SU-DHL-6 (cell line): ENCODE measurements around the gene GBP7.

ENCODE experiments used
- H2AFZ ChIP-seq: fragments of 200-600 bp; sonication (generic); 2 replicates; pipeline ENCODE4 v1.6.1; 2014; ENCODE audit warnings: low read depth, mild to moderate bottlenecking, moderate library complexity, mixed read lengths, antibody characterized with exemption, low read length; ENCODE audit not compliant: severe bottlenecking
- H3F3A ChIP-seq: fragments of 200-600 bp; shearing (Covaris generic); 2 replicates; pipeline ENCODE4 v1.6.0; 2016; ENCODE audit warnings: antibody characterized with exemption, mild to moderate bottlenecking; ENCODE audit not compliant: insufficient read depth
- H3K27ac ChIP-seq: fragments of 200-600 bp; sonication (generic); 2 replicates; pipeline ENCODE4 v1.5.1; 2016; ENCODE audit warnings: low read depth, mild to moderate bottlenecking, low read length, moderate library complexity, mixed read lengths
- H3K27me3 ChIP-seq: fragments of 200-600 bp; sonication (generic), shearing (Covaris generic); 2 replicates; pipeline ENCODE4 v1.6.0; 2014; ENCODE audit warnings: mild to moderate bottlenecking, low read length
- H3K36me3 ChIP-seq: fragments of 200-600 bp; sonication (generic); 2 replicates; pipeline ENCODE4 v1.6.1; 2014; ENCODE audit warnings: mild to moderate bottlenecking, low read length, mixed read lengths
- H3K4me2 ChIP-seq: fragments of 300-600, 200-600 bp; shearing (Covaris generic), sonication (generic); 2 replicates; pipeline ENCODE4 v1.6.0; 2014; ENCODE audit warnings: low read length, low read depth, mild to moderate bottlenecking; ENCODE audit not compliant: poor library complexity, severe bottlenecking
- H3K4me3 ChIP-seq: fragments of 200-600 bp; sonication (generic); 2 replicates; pipeline ENCODE4 v1.5.1; 2014; ENCODE audit warnings: antibody characterized with exemption, low read length, mild to moderate bottlenecking, mixed read lengths; ENCODE audit not compliant: insufficient read depth, poor library complexity, severe bottlenecking
- H3K79me2 ChIP-seq: fragments of 200-600 bp; sonication (generic); 2 replicates; pipeline ENCODE4 v1.6.1; 2014; ENCODE audit warnings: mild to moderate bottlenecking, low read length, moderate library complexity; ENCODE audit not compliant: insufficient read depth
- H3K9ac ChIP-seq: fragments of 200-600 bp; sonication (generic); 2 replicates; pipeline ENCODE4 v1.7.0; 2014; ENCODE audit warnings: mild to moderate bottlenecking, low read length
- H3K9me2 ChIP-seq: fragments of 200-600 bp; sonication (generic); replicated peaks from 2 replicates; pipeline ENCODE4 v1.6.1; 2014; ENCODE audit warnings: low read length; ENCODE audit not compliant: insufficient read depth
- H3K9me3 ChIP-seq: fragments of 200-600 bp; sonication (generic); 2 replicates; pipeline ENCODE4 v1.6.1; 2014; ENCODE audit warnings: low read length, mixed read lengths; ENCODE audit not compliant: insufficient read depth
- H4K20me1 ChIP-seq: fragments of 200-600 bp; sonication (generic); 2 replicates; pipeline ENCODE4 v1.6.1; 2014; ENCODE audit warnings: low read depth, mild to moderate bottlenecking, antibody characterized with exemption, low read length, moderate library complexity, mixed read lengths
- CTCF ChIP-seq: fragments of 200-600 bp; sonication (generic); IDR thresholded peaks from one replicate; pipeline ENCODE4 v1.5.1; 2017; ENCODE audit warnings: antibody characterized with exemption, mild to moderate bottlenecking, low read length, moderate library complexity; ENCODE audit not compliant: insufficient read depth, poor library complexity, severe bottlenecking
- EZH2phosphoT487 ChIP-seq: fragments of 200-600 bp; sonication (generic), shearing (Covaris generic); conservative IDR thresholded peaks from 2 replicates; pipeline ENCODE4 v1.6.1; 2018; ENCODE audit warnings: mild to moderate bottlenecking, antibody characterized with exemption, low read length, moderate library complexity, mixed read lengths

GBP7 gene

GRCh38 chr1:89170170-89171066, 5.4 kb downstream of the GBP7 start:
- Histone ChIP-seq H3K36me3 (no peaks in the 10 kb centered on the region), H3K4me2 (no peak overlapping the region), H3K9me2 (no peaks in the 10 kb centered on the region), H3K27me3 (no peaks in the 10 kb centered on the region), H3K9me3 (no peaks in the 10 kb centered on the region), H3K27ac (no peak overlapping the region), H3F3A (no peaks in the 10 kb centered on the region), H2AFZ (no peak overlapping the region), H4K20me1 (no peaks in the 10 kb centered on the region), H3K79me2 (no peaks in the 10 kb centered on the region), H3K4me3 (no peak overlapping the region), H3K9ac (no peak overlapping the region)
- no peak for TF ChIP-seq CTCF
- TF ChIP-seq EZH2phosphoT487, result no peak

- no peaks in the 10 kb centered on the region for H3K79me2 ChIP-seq
- H3K9ac ChIP-seq, result no peak overlapping the region
- no peaks in the 10 kb centered on the region for H3K9me2 ChIP-seq
- H4K20me1 ChIP-seq, result no peaks in the 10 kb centered on the region
- no peaks in the 10 kb centered on the region for H3K36me3 ChIP-seq
- H3K27ac ChIP-seq, result no peak overlapping the region
- no peaks in the 10 kb centered on the region for H3K9me3 ChIP-seq
- H2AFZ ChIP-seq, result no peak overlapping the region
- H3K27me3 ChIP-seq, result no peaks in the 10 kb centered on the region
- no peak overlapping the region for H3K4me3 ChIP-seq
- H3K4me2 ChIP-seq, result no peak overlapping the region
- TF ChIP-seq EZH2phosphoT487 (no peak), CTCF (no peak)
- no peaks in the 10 kb centered on the region for H3F3A ChIP-seq
Observed at GRCh38 chr1:89169166-89169565, 6.6 kb downstream of the GBP7 start.

GRCh38 chr1:89167590-89168230, 8.1 kb downstream of the GBP7 start:
- TF ChIP-seq EZH2phosphoT487 (no peak), CTCF (no peak)
- H3F3A ChIP-seq, result no peaks in the 10 kb centered on the region
- H3K27me3 ChIP-seq, result no peaks in the 10 kb centered on the region

More at GRCh38 chr1:89167590-89168230, 8.1 kb downstream of the GBP7 start:
- no peaks in the 10 kb centered on the region for H3K36me3 ChIP-seq
- no peak overlapping the region for H3K27ac ChIP-seq
- no peak overlapping the region for H3K4me3 ChIP-seq
- H2AFZ ChIP-seq, result no peak overlapping the region
- H4K20me1 ChIP-seq, result no peaks in the 10 kb centered on the region
- H3K9me2 ChIP-seq, result no peaks in the 10 kb centered on the region
- no peaks in the 10 kb centered on the region for H3K9me3 ChIP-seq
- no peak overlapping the region for H3K9ac ChIP-seq
- H3K4me2 ChIP-seq, result no peak overlapping the region
- no peaks in the 10 kb centered on the region for H3K79me2 ChIP-seq
